HepG2 (cell line): ENCODE data around the gene TMEM38A. TPM values are rescaled to one million over a fixed set of nuclear protein-coding genes. Genes with fewer than 3 reads are reported as not detected.

Experiments used
- ETS1 ChIP-seq: sonication (generic); formaldehyde crosslinking; IDR thresholded peaks from 2 replicates; pipeline ENCODE4 v1.4.0; 2020; ENCODE audit warnings: missing genetic modification reagents
- GPBP1L1 ChIP-seq: sonication (generic); formaldehyde crosslinking; IDR thresholded peaks from 2 replicates; pipeline ENCODE4 v1.5.0; 2020; ENCODE audit warnings: mild to moderate bottlenecking, missing genetic modification reagents
- GTF3A ChIP-seq: sonication (generic); formaldehyde crosslinking; conservative IDR thresholded peaks from 2 replicates; pipeline ENCODE4 v1.4.0; 2020; ENCODE audit warnings: mild to moderate bottlenecking, missing genetic modification reagents
- HDAC1 ChIP-seq: sonication (generic); formaldehyde crosslinking; IDR thresholded peaks from 2 replicates; pipeline ENCODE4 v1.5.1; 2020; ENCODE audit warnings: mild to moderate bottlenecking, missing genetic modification reagents
- HIC2 ChIP-seq: sonication (generic); formaldehyde crosslinking; IDR thresholded peaks from 2 replicates; pipeline ENCODE4 v1.9.0; 2022; ENCODE audit warnings: low read depth, missing genetic modification reagents
- KLF11 ChIP-seq: IDR thresholded peaks from 2 replicates; pipeline ENCODE4 v1.6.1; 2016; ENCODE audit warnings: missing compliant biosample characterization
- MXD4 ChIP-seq: IDR thresholded peaks from 2 replicates; pipeline ENCODE4 v1.6.1; 2016; ENCODE audit warnings: mild to moderate bottlenecking, missing biosample characterization, missing genetic modification reagents
- NFE2L1 ChIP-seq: sonication (generic); formaldehyde crosslinking; IDR thresholded peaks from 2 replicates; pipeline ENCODE4 v1.4.0; 2020; ENCODE audit warnings: missing genetic modification reagents, mild to moderate bottlenecking, borderline replicate concordance
- NFIC ChIP-seq: IDR thresholded peaks from 2 replicates; pipeline ENCODE4 v1.6.1; 2012; ENCODE audit warnings: mild to moderate bottlenecking, low read length, inconsistent platforms
- NFRKB ChIP-seq: fragments of 450-650 bp; IDR thresholded peaks from 2 replicates; pipeline ENCODE4 v1.6.1; 2017
- PAF1 ChIP-seq: IDR thresholded peaks from 2 replicates; pipeline ENCODE4 v1.6.1; 2016; ENCODE audit warnings: missing genetic modification reagents, missing compliant biosample characterization
- POGZ ChIP-seq: sonication (generic); formaldehyde crosslinking; IDR thresholded peaks from 2 replicates; pipeline ENCODE4 v1.4.0; 2020; ENCODE audit warnings: mild to moderate bottlenecking, missing genetic modification reagents
- RCOR2 ChIP-seq: IDR thresholded peaks from 2 replicates; pipeline ENCODE4 v1.6.1; 2016; ENCODE audit warnings: missing biosample characterization, missing genetic modification reagents
- SOX13 ChIP-seq, 3 experiments: fragments of 450-650 bp in 1 of 3; sonication (generic) in 1 of 3; formaldehyde crosslinking in 1 of 3; IDR thresholded peaks in 2 of 3; conservative IDR thresholded peaks in 1 of 3; 2 replicates each; pipeline versions ENCODE4 v1.5.0 to v1.6.1; 2016 to 2020; ENCODE audit warnings: antibody characterized with exemption in 1 of 3, mild to moderate bottlenecking in 1 of 3, missing compliant biosample characterization in 1 of 3, missing genetic modification reagents in 1 of 3, moderate library complexity in 1 of 3
- THAP11 ChIP-seq: IDR thresholded peaks from 2 replicates; pipeline ENCODE4 v1.6.1; 2016; ENCODE audit warnings: missing biosample characterization, missing genetic modification reagents
- TP53 ChIP-seq: sonication (generic); formaldehyde crosslinking; conservative IDR thresholded peaks from 2 replicates; pipeline ENCODE4 v1.4.0; 2020; ENCODE audit warnings: missing genetic modification reagents
- ZNF382 ChIP-seq: sonication (generic); formaldehyde crosslinking; IDR thresholded peaks from 2 replicates; pipeline ENCODE4 v1.5.0; 2020; ENCODE audit warnings: missing genetic modification reagents, mild to moderate bottlenecking, borderline replicate concordance
- ZNF510 ChIP-seq: sonication (generic); formaldehyde crosslinking; IDR thresholded peaks from 2 replicates; pipeline ENCODE4 v1.4.0; 2020; ENCODE audit warnings: low read depth, mild to moderate bottlenecking, missing genetic modification reagents
- ZNF530 ChIP-seq: sonication (generic); formaldehyde crosslinking; IDR thresholded peaks from 2 replicates; pipeline ENCODE4 v1.5.0; 2020; ENCODE audit warnings: low read depth, mild to moderate bottlenecking, missing genetic modification reagents
- ZNF543 ChIP-seq: sonication (generic); formaldehyde crosslinking; IDR thresholded peaks from 2 replicates; pipeline ENCODE4 v1.4.0; 2020; ENCODE audit warnings: mild to moderate bottlenecking, missing genetic modification reagents
- ZNF607 ChIP-seq: sonication (generic); formaldehyde crosslinking; IDR thresholded peaks from 2 replicates; pipeline ENCODE4 v1.5.1; 2020; ENCODE audit warnings: missing genetic modification reagents, mild to moderate bottlenecking, borderline replicate concordance
- ZNF768 ChIP-seq: sonication (generic); formaldehyde crosslinking; IDR thresholded peaks from 2 replicates; pipeline ENCODE4 v1.4.0; 2020; ENCODE audit warnings: missing genetic modification reagents
- polyA plus RNA-seq, 8 experiments: library from polyadenylated mRNA; depleted of rRNA in 3 of 8; stranded (reverse) in 7 of 8; unstranded in 1 of 8; fragments of >200 nt; fragmentation: Illumina TruSeq in 4 of 8; extraction: Trizol in 4 of 8; gene quantifications; 2 replicates each; pipeline versions ENCODE4 v1.2.1 to v1.2.3, GENCODE V29; 2011 to 2016; ENCODE audit warnings: low read depth in 4 of 8, missing spikeins in 1 of 8, mixed read lengths in 1 of 8; ENCODE audit not compliant: insufficient read depth in 1 of 8
- total RNA-seq, 5 experiments: library from RNA; depleted of rRNA; stranded (reverse); fragments of >200 nt; fragmentation: Illumina TruSeq; extraction: Trizol; gene quantifications; 2 replicates each; pipeline ENCODE4 v1.2.3, GENCODE V29; 2016; ENCODE audit warnings: low read depth in 1 of 5
- TF ChIP-seq, protein P1 (sequence below): IDR thresholded peaks from 2 replicates; pipeline ENCODE4 v1.6.1; 2016; ENCODE audit warnings: mild to moderate bottlenecking
- TF ChIP-seq, protein P2 (sequence below): sonication (generic); formaldehyde crosslinking; IDR thresholded peaks from 2 replicates; pipeline ENCODE4 v1.8.1; 2023; ENCODE audit warnings: mild to moderate bottlenecking, missing genetic modification reagents, borderline replicate concordance

TMEM38A gene
- total and polyA plus RNA-seq, 2 of the 13 experiments (the other 11 are each of a cell fraction or from before 2014, with no cell fraction given): 4.8 to 6.8 TPM

DNA sequence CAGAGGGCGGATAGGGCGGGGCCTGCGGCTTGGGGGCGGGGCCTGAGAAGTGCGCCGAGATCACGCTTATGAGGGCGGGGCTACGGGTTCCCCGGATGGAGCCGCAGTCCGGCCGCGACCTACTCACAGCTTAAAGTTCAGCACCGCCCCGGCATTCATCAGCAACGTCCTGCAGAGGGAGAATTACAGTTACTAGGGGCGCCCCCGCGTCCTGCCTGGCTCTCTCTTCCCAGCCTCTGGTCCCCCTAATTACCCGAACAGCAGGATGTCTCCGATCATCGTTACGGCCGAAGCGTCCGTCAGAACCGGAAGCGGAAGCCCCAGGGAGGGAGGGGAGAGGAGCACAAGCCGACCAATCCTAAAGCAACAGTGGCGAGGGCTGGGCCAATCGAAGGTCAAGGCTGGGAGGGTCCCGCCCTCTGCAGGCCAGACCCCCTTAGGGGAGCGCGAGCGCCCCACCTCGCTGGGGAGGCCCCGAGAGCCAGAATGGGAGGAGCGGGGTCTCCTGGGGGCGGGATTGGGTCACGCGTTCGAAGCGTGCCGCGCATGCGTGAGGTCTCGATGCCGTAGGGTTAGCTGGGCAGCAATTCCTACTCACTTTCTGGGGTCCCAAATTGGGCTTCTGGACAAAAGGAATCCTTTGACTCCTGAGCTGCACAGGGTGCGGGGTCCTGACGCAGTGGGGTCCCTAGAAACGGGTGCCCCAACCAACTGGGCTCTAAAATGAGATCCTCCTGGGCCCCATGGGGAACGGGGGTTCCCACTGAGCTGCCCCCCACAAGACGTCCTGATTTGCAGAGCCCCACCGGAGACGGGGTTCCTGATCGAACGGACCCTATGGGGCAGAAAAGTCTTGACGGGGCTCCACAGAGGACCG, 869 bp upstream of the TMEM38A start, which contains the start of gene SMIM7 (continued):
- TF ChIP-seq ZNF768 (0 out of 2 replicates have a peak, but pooled peaks have one; percentile 12), ZNF510 (CRISPR knock-in tag) (0 out of 2 replicates have a peak, but pooled peaks have one; percentile 57), NFRKB (no peak), SOX13 (IDR thresholded peaks at IDR 0.05) (no peak), SOX13 (CRISPR knock-in tag; conservative IDR thresholded peaks at IDR 0.05 in 1 of 2, IDR thresholded peaks at IDR 0.05 in 1 of 2) (peak in 1 of 2 experiments; percentile 47; a peak in 2 of 4 replicates), ETS1 (no peak), ZNF543 (CRISPR knock-in tag) (0 out of 2 replicates have a peak, but pooled peaks have one; percentile 58), GPBP1L1 (CRISPR knock-in tag) (no peak), NFE2L1 (CRISPR knock-in tag) (no peak), MXD4 (peak; percentile 87), HDAC1 (peak; percentile 24), TP53 (CRISPR knock-in tag) (no peak), ZNF607 (CRISPR knock-in tag) (peak; percentile 29; the same call in 1 of the 2 replicates), HIC2 (CRISPR knock-in tag) (no peak), KLF11 (peak; percentile 81; the same call in 1 of the 2 replicates), NFIC (no peak), THAP11 (peak; percentile 93), ZNF530 (CRISPR knock-in tag) (no peak), ZNF382 (CRISPR knock-in tag) (no peak), POGZ (CRISPR knock-in tag) (peak; percentile 65; the same call in 1 of the 2 replicates), GTF3A (CRISPR knock-in tag) (no peak), RCOR2 (CRISPR knock-in tag) (no peak), PAF1 (no peak)
- TF ChIP-seq, protein P1, sequence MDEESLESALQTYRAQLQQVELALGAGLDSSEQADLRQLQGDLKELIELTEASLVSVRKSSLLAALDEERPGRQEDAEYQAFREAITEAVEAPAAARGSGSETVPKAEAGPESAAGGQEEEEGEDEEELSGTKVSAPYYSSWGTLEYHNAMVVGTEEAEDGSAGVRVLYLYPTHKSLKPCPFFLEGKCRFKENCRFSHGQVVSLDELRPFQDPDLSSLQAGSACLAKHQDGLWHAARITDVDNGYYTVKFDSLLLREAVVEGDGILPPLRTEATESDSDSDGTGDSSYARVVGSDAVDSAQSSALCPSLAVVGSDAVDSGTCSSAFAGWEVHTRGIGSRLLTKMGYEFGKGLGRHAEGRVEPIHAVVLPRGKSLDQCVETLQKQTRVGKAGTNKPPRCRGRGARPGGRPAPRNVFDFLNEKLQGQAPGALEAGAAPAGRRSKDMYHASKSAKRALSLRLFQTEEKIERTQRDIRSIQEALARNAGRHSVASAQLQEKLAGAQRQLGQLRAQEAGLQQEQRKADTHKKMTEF (CRISPR knock-in tag): peak; percentile 62
- TF ChIP-seq, protein P2, sequence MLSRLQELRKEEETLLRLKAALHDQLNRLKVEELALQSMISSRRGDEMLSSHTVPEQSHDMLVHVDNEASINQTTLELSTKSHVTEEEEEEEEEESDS (CRISPR knock-in tag): no peak
